ENCODE results near the gene CAB39.

GRCh38 chr2:230785346-230785745 lies 72.7 kb downstream of the CAB39 start:
- TF ChIP-seq NFRKB (IDR thresholded peaks at IDR 0.05) (no peak), L3MBTL2 (conservative IDR thresholded peaks at IDR 0.05) (no peak), TARDBP (IDR thresholded peaks at IDR 0.05) (no peak), SP1 (IDR thresholded peaks at IDR 0.05) (no peak), CTBP1 (IDR thresholded peaks at IDR 0.05; ENCODE audit: borderline replicate concordance) (no peak), BHLHE40 (IDR thresholded peaks at IDR 0.05; ENCODE audit: borderline replicate concordance) (no peak)
